Measurements from ENCODE around the gene C3orf20. TPM values are rescaled to one million over a fixed set of nuclear protein-coding genes. Genes with fewer than 3 reads are reported as not detected.

C3orf20 gene
- total and polyA plus RNA-seq, 9 of the 15 experiments (the other 6 are each of a cell fraction or from before 2014, with no cell fraction given): 0.04 TPM; not detected in 8

GRCh38 chr3:14772533-14773138, 97.7 kb downstream of the C3orf20 start:
- H3K9ac ChIP-seq (ENCODE audit: insufficient read depth in 1 of 2, low read depth in 2 of 2, low read length in 2 of 2): no peak overlapping the region
- intact Hi-C loops (cut with micrococcal nuclease) (no loop called here), in situ Hi-C loops (cut with MboI) (no loop called here)
- no peak overlapping the region for H3K4me3 ChIP-seq
- DNase-seq (ENCODE audit: extremely low read depth in 1 of 4, low spot score in 3 of 4) (no peak), ATAC-seq (no peak), FAIRE-seq (no peak)
- no peak overlapping the region for H3K27ac ChIP-seq (ENCODE audit: extremely low read depth, low read depth, low read length)
- TF ChIP-seq GATAD2A (IDR thresholded peaks at IDR 0.05): no peak
- TF ChIP-seq ZNF133 (CRISPR knock-in tag; IDR thresholded peaks at IDR 0.05): no peak
- no peak for TF ChIP-seq TSHZ1 (CRISPR knock-in tag; IDR thresholded peaks at IDR 0.05)
- no peak for TF ChIP-seq IRF9 (tag; IDR thresholded peaks at IDR 0.05)
- TF ChIP-seq CHAMP1 (IDR thresholded peaks at IDR 0.05): no peak
- TF ChIP-seq POU5F1 (IDR thresholded peaks at IDR 0.05; ENCODE audit: borderline replicate concordance, low read depth, low read length, partially characterized antibody): no peak
- TF ChIP-seq RNF2 (IDR thresholded peaks at IDR 0.05): no peak
- peaks cover 4% of the 10 kb centered on the region for H3K9me1 ChIP-seq (ENCODE audit: control insufficient read depth, insufficient read depth, low read length)
- peaks cover 0 to 8% of the 10 kb centered on the region in 2 experiments; a peak in 2 of 5 replicates for H3K4me1 ChIP-seq (replicated peaks in 1 of 2; ENCODE audit: control insufficient read depth in 2 of 2, insufficient read depth in 2 of 2, low read length in 2 of 2)
- no peaks in the 10 kb centered on the region for H3K79me2 ChIP-seq (ENCODE audit: control insufficient read depth, insufficient read depth, low read length)
- 0 out of 2 replicates have a peak, but pooled peaks cover 3% of the 10 kb centered on the region for H4K20me1 ChIP-seq (replicated peaks; ENCODE audit: control insufficient read depth, insufficient read depth, low read length)
- no peak overlapping the region for H2AFZ ChIP-seq (ENCODE audit: low read depth, low read length)
- peaks cover 37 to 78% of the 10 kb centered on the region in 2 experiments; a peak in 4 of 5 replicates for H3K27me3 ChIP-seq (ENCODE audit: control insufficient read depth in 2 of 2, insufficient read depth in 2 of 2, low read length in 2 of 2)
- no peak overlapping the region for H3K4me2 ChIP-seq (ENCODE audit: insufficient read depth, low read length)
- ChIA-PET POLR2A (interaction anchor here (0.6 to 1.7 kb wide), 2 partner anchors 10 to 1919 kb away, joined by 3 to 4 read pairs; no protein-coding TSS in a partner anchor), CTCF (ENCODE audit: low intra/inter-chr PET ratio) (no interaction called here)
- 6% methylated on average over 16 of the region's 16 CpGs for WGBS (ENCODE audit: insufficient coverage, low coverage, missing lambda C conversion rate)
- H3K36me3 ChIP-seq (ENCODE audit: control insufficient read depth, insufficient read depth, low read length): no peaks in the 10 kb centered on the region
- BruUV-seq (replicated peaks): no TSS peak
- H3K9me3 ChIP-seq (replicated peaks; ENCODE audit: control insufficient read depth, insufficient read depth, low read depth, low read length): no peaks in the 10 kb centered on the region
